Mucosa of stomach (tissue), 1 donor: ENCODE results near the gene UTP11.

Experiments
- H3K27me3 ChIP-seq: one replicate; pipeline ENCODE4 v1.7.0; 2013; ENCODE audit warnings: mild to moderate bottlenecking, low read length; ENCODE audit not compliant: control insufficient read depth, insufficient read depth
- H3K36me3 ChIP-seq: one replicate; pipeline ENCODE4 v1.7.0; 2013; ENCODE audit warnings: low read length; ENCODE audit not compliant: control insufficient read depth, insufficient read depth
- H3K4me1 ChIP-seq: one replicate; pipeline ENCODE4 v1.7.0; 2013; ENCODE audit warnings: mild to moderate bottlenecking, low read length; ENCODE audit not compliant: control insufficient read depth, insufficient read depth
- H3K4me3 ChIP-seq: one replicate; pipeline ENCODE4 v1.7.0; 2013; ENCODE audit warnings: low read length
- H3K9ac ChIP-seq: one replicate; pipeline ENCODE4 v1.7.0; 2013; ENCODE audit warnings: mild to moderate bottlenecking, low read length, moderate library complexity
- H3K9me3 ChIP-seq: one replicate; pipeline ENCODE4 v1.7.0; 2013; ENCODE audit warnings: mild to moderate bottlenecking, low read length, moderate library complexity; ENCODE audit not compliant: control insufficient read depth
- donor health status: Pancreatic carcinoma.

The UTP11 gene

DNA sequence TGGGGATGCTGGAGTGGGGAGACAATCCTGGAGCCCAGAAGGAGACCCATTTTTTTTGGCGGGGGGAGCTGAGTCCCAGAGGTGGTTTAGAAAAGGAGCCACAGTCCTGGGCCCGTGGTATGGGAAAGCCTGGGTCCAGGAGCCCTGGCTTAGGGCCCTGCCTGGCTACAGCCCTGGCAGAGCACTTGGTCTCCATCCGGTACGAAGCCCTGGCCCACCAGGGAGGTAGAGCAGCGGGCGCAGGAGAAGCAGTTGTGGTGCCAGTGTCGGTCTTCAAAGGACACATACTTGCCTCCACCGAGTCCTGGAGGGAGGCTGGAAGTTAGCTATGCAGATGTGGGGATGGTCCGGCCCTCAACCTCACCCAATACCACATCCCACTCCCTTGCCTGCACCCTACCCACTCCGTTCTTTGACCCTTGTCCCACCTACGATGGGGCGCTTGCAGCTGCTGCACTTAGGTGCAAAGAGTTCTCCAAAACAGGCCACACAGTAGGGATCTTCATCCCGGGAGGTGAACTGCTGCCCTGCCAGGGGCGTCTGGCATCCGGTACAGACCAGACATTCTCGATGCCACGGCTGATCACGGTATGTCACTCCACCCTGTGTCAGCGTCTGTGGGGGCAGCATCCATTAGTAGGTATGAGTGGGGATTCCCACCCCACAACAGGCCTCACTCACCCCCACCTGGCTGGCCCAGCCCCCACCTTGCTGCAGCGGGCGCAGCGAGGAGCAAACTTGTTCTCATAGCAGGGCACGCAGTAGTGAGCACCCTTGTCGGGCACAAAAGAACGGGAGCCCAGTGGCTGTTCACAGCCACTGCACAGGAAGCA, 15.1 kb upstream of the UTP11 start:
- Histone ChIP-seq H3K4me3 (no peak overlapping the region), H3K27me3 (no peaks in the 10 kb centered on the region), H3K9me3 (no peaks in the 10 kb centered on the region), H3K9ac (no peak overlapping the region), H3K36me3 (no peaks in the 10 kb centered on the region), H3K4me1 (peaks cover 53% of the 10 kb centered on the region)

DNA sequence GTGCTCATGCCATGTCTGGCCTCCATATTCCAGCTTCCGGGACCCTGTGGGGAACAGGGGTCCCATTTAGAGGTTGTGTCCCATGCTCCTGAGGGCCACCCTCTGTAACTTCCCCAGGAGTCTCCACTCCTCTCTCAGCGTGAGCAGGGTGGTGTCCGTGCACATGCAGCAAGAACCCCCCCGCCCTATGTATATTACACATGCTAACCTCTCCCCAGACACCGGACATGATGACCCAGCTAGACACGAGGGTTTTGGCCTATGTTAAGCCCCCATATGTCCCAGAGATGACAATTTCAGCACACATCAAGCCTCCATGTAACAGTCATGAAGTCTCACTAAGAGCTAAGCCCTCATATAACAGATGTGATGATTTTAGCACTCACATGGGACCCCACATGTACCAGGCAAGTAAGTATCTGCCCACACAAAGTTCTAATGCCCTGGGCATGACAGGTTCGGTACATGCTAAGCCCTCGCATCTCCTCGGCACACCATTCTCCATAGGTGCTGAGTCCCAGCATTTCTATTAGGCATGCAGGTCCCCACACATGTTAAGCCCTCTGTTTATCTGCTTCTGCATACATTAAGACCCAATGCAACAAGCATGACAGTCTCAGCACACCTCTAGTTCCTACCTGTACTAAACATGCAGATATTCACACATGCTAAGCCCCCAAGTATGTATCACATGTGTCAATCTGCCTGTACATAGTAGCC, 14.3 kb upstream of the UTP11 start:
- peaks cover 54% of the 10 kb centered on the region for H3K4me1 ChIP-seq
- H3K9me3 ChIP-seq: no peaks in the 10 kb centered on the region
- no peak overlapping the region for H3K4me3 ChIP-seq
- no peaks in the 10 kb centered on the region for H3K36me3 ChIP-seq
- H3K9ac ChIP-seq: peak overlapping the region; percentile 16
- H3K27me3 ChIP-seq: peaks cover under 1% of the 10 kb centered on the region

DNA sequence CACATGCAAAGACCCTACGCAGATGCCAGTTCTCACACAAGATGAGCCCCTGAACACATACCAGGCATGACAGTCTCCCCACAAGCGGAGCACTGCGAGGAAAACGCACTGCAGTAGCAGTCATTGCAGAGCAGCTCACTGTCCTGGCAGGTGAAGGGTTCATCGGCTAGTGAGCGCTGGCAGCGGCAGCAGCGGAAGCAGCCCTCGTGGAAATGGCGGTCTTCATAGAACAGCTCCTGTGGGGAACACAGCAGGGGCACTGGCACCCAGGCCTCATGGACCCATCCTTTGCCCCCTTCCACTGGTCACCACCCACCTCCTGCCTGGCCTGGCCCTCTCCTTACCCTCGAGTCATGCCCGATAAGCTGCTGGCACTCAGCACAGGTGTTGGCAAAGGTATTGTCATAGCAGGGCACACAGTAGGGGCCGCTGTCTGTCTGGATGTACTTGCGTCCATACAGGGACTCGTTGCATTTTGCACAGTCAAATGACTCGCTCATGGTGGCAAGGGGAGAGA, 13.6 kb upstream of the UTP11 start:
- Histone ChIP-seq H3K4me1 (peaks cover 60% of the 10 kb centered on the region), H3K9ac (peak overlapping the region; percentile 16), H3K4me3 (no peak overlapping the region), H3K36me3 (no peaks in the 10 kb centered on the region), H3K27me3 (peaks cover 8% of the 10 kb centered on the region), H3K9me3 (no peaks in the 10 kb centered on the region)

DNA sequence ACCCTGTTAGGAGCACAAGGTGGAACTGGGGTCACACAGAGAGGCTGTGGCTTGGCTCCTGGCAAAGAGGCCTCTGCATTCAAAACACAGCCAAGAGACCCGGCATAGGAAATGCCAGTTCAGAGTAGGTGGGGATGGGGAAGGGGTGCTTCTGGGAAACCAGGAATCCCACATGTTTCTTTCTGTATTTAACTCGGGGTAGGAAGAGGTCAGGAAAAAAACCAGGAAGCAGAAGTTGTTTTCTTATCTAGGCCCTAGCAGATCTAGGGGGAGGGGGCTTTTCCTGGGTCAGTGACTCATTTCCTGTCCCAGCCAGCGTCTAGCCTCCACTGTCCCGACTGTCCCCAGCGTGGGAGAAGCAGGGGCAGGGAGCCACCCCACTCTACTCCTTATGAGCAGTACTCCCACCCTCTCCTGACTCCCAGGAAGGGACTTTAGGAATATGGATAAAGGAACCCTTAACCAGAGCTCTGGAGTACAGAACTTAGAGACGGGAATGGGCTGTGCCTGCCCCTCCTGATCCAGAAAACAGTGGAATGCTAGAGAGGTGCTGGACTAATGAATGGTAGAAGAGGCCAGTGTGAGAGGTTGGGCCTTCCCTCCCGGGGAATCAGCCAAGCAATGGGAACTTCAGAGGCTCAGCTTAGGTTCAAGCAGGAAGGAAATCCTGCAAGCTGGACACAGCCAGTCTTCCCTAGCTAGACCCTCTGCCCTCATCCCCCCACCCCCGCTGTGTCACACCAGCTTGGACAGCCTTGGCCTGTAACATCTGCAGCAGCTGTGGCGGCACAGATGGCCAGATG, 12.9 kb upstream of the UTP11 start:
- H3K27me3 ChIP-seq: peaks cover 14% of the 10 kb centered on the region
- H3K9ac ChIP-seq: peak overlapping the region; percentile 3
- no peak overlapping the region for H3K4me3 ChIP-seq
- peaks cover 64% of the 10 kb centered on the region for H3K4me1 ChIP-seq
- H3K36me3 ChIP-seq: no peaks in the 10 kb centered on the region
- H3K9me3 ChIP-seq: no peaks in the 10 kb centered on the region

DNA sequence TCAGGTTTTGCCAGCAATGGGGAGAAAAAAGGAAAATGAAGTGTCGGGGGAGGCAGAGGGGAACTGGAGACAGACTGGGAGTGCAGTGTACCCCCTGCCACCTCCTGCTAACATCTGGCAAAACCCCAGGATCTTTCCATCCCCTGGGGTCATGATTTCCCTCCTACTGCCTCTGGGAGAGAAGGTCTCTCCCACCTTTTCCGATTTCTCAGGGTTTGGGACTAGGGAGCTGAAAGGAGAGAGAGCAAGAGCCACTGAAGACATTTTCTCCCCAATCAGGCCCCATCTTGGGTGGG, 12.4 kb upstream of the UTP11 start:
- peak overlapping the region; percentile 3 for H3K9ac ChIP-seq
- H3K4me3 ChIP-seq: no peak overlapping the region
- H3K36me3 ChIP-seq: no peaks in the 10 kb centered on the region
- no peaks in the 10 kb centered on the region for H3K9me3 ChIP-seq
- H3K4me1 ChIP-seq: peaks cover 60% of the 10 kb centered on the region
- peaks cover 16% of the 10 kb centered on the region for H3K27me3 ChIP-seq

DNA sequence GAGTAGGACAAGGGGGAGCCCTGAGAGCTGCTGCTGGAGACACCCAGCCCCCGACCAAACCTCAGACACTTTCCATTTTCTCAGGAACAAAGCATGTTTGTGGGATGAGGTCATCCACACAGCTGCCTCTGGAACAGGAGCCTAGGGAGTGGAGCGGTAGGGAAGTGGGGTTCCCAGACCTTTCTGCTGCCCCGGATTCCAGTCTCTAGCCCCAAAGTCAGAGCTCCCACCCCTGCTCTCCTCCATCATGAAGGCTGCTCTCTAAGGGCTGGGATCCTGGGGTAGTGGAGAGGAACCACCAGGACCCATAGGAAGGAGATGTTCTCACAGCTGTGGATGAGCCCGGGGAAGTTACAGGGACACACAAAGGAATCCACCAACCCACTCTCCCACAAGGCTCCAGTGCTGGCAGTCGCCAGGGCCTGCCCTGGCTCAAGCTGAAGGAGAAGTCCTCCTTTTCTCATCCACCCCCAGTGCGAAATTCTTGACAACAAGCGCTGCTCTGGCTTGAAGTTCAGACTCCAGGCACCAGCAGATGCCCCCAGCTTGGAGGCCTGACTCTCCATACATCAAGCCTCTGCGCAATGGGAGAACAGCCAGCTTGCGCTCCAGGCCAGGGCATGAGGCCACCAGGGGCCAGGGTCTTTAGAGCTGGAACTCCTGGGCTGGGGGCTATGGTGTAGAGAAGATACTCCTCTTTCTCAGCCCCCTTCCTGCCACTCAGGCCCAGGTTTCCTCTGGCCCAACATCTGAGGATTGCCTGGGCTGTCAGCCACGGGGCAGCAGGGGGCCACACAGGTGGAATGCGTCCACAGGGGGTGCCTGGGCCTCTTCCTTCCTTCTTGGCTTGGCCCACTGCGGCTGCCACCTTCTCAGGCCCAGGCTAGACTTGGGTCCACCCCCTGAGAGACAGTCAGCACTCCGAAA, 11.7 kb upstream of the UTP11 start:
- Histone ChIP-seq H3K4me1 (peaks cover 58% of the 10 kb centered on the region), H3K9me3 (no peaks in the 10 kb centered on the region), H3K9ac (peak overlapping the region; percentile 3), H3K4me3 (no peak overlapping the region), H3K27me3 (peaks cover 16% of the 10 kb centered on the region), H3K36me3 (no peaks in the 10 kb centered on the region)

DNA sequence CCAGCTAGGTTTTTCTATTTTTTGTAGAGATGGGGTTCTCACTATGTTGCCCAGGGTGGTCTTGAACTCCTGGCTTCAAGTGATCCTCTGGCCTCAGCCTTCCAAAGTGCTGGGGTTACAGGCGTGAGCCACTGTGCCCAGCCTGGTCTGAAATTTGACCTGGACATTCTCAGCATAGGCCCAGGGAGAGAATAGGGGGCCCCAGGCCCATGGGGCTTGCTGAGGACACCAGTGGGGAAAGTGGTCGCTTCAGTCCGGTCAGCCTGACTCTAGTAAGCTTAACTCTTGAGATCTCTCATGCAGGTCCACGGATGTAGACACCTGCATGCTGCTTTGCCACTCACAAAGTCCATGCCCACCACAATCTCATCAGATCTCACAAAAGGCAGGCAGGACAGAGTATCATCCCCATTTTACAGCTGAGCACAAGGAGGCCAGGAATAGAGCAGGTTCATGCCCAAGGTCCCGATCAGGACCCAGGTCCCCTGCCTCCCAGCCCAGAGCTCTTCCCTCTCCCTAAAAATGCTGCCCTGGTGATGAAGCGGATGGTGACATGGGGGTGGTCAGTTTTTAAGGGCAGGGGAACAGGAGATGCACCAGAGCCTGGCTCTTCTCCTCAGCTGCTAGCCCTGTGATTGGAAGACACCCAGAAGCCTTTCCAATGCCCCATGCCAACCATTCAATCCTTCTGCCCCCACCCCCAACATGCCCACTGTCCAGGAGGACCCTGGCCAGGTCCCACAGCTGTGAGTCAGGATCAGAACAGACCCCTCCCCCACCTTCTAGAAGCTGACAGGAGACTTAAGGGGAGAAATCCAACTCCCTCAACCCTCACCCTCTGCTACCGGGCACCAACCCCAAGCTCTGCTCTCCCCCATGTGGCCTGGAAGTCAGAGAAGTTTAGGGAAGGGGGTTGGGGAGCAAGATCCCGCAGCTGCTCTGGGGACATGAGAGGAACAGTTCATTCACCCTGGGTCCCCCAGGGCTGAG, 9.0 kb upstream of the UTP11 start:
- H3K4me3 ChIP-seq: no peak overlapping the region
- H3K36me3 ChIP-seq: no peaks in the 10 kb centered on the region
- peaks cover 42% of the 10 kb centered on the region for H3K4me1 ChIP-seq
- H3K27me3 ChIP-seq: peaks cover 16% of the 10 kb centered on the region
- H3K9ac ChIP-seq: peak overlapping the region; percentile 30
- H3K9me3 ChIP-seq: no peaks in the 10 kb centered on the region

DNA sequence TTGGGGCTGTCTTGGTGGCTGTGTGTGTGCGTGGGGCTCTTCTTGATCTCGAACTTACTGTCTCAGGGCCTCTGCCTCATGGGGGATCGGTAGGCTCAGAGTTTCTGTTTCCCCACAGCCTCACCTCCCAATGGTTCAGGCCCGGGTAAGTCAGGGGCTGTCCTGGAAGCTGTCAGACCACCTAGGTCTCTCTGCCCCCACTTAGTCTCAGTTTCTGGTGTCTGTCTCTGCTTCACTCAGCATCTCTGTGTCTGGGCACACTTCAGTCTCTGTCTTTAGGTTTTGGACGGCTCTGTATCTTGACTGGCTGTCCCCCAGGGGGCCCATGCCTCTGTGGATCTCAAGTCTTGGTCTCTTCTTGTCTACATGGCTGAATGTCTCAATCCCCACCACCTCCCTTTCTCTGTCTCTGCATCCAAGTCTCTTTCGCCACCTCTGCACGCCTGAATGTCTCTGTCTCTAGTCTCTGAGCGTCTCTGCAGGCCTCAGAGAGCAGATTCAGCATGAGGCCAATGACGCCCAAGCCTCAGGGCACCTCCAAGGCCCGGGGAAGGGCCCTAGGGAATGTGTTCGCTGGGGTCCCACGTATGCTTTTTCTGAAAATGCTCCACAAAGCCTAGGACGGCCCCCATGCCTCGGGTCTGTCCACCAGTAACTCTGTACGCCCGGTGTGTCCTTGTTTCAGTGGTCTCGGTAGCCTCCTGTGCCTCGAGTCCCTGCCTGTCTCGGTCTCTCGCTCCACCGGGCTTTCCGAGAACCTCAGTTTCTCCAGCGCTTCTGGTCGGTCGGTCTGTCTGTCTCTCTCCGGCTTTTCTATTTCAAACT, 8.0 kb upstream of the UTP11 start:
- Histone ChIP-seq H3K36me3 (no peaks in the 10 kb centered on the region), H3K27me3 (peaks cover 16% of the 10 kb centered on the region), H3K4me1 (peaks cover 33% of the 10 kb centered on the region), H3K9ac (peak overlapping the region; percentile 30), H3K4me3 (peak overlapping the region; percentile 9), H3K9me3 (no peaks in the 10 kb centered on the region)

DNA sequence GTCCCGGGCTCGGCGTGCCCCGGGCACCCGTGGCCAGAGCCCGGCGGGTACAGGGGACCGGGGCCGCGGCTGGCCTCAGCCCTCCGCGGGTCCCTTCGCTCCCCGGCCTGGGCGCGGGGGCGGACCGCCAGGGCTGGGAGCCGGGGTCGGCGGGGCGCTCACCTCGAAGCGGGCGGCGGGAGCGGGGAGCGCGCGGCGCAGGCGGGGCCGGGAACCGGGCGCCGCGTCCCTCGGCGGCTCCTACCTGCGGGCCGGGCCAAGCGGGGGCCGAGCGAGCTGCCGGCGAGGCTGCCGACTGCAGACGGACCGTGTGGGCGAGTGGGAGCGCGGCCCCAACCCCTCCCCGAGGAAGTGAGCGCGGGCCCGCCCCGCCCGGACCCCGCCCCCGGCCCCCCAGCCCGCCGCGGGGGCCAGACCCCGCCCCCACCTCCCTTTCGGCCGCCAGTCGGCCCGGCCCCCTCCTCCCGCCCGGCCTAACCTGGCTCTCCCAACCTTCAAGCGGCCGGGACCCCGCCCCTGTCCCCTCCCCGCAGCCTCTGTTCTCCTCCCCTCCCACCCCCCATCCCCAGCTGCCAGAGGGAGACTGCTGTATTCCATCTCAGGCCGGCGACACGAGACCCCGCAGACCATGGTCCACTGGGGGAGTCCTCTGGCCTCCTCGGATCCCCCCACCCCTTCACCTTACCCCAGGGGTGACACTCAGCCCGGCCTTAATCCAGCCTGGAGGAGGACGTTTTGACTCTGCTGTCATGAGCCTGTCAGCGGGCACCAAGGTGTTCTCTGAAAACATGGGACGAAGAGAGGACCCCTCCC, 7.1 kb upstream of the UTP11 start, which contains the start of gene FHL3:
Gene FHL3 (minus strand): TSS at position 320 of the 813 bp plus-strand sequence. CDS start 6,102 bp downstream, outside the sequence.
- H3K4me3 ChIP-seq: peak within 1 kb of the TSS; percentile 9
- peak within 1 kb of the TSS; percentile 39 for H3K9ac ChIP-seq
- H3K9me3 ChIP-seq: no peaks in the 10 kb centered on the region
- H3K4me1 ChIP-seq: peaks cover 28% of the 10 kb centered on the region
- peaks cover 16% of the 10 kb centered on the region for H3K27me3 ChIP-seq
- H3K36me3 ChIP-seq: no peaks in the 10 kb centered on the region
